Measurements from ENCODE around the gene ZBTB17.
A peak's percentile ranks its signal among the peaks of the same experiment; 100 is the strongest.

The ZBTB17 gene

DNA sequence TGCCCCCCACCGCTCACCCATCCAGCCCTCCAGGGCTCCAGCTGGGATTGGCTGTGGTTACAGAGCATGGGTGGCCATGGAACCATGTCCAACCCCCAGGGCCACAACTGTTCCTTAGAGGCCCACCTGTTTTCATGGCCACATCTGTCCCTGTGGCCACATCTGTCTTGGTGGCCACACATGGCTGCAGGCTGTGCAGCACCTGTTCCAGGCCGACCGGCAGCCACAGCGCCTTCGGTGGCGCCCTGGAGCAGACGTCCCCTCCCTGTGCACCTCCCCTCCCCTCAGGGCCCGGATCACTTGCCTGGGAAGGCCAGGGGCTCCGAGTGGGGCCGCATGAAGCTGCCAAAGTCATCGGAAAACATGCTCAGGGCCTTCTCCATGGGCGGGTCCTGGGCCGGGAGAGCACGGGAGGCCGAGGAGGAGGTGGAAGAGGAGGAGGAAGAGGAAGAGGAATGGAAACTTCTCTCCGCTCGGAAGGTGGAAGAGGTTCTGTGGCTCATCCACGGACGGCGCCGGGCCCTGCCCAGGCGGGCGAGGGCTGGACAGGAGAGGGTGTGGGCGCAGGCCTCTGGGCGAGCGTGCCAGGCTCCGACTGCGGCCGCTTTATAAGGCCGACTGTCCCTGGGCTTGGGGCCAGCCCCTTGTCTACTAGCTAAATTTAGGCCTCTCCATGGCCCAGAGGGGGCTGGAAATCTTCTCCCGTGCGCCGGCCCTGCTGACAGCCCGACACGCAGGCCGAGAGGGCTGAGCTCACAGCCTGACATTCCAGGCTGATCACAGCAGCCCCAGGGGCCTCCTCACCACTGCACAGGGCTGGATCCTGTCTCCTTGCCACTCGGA lies 41.8 kb upstream of the ZBTB17 start, which contains the start of gene HSPB7:
Gene HSPB7, minus strand, starts transcription at position 583 of the 843 bp plus-strand sequence. Its CDS starts 80 bp downstream, at position 503.
- no peak within 1 kb of the TSS for H3K27ac ChIP-seq (ENCODE audit: low read length)
- no peaks in the 10 kb centered on the region for H3K9me3 ChIP-seq (ENCODE audit: control insufficient read depth, insufficient read depth, low read length)
- no peaks in the 10 kb centered on the region for H3K27me3 ChIP-seq (ENCODE audit: control insufficient read depth, insufficient read depth, low read length)
- no peak within 1 kb of the TSS for H3K4me3 ChIP-seq (ENCODE audit: low read length)
- H3K36me3 ChIP-seq (ENCODE audit: control insufficient read depth, insufficient read depth, low read length) = no peaks in the 10 kb centered on the region
- peaks cover 9% of the 10 kb centered on the region for H3K4me1 ChIP-seq (ENCODE audit: control insufficient read depth, insufficient read depth, low read length)
- DNase-seq (ENCODE audit: low read depth, low spot score) = no peak
- no CpG with 5 or more reads among the region's 37 CpGs for WGBS (ENCODE audit: insufficient coverage, insufficient read length)

- no CpG with 5 or more reads among the region's 10 CpGs for WGBS (ENCODE audit: insufficient coverage, insufficient read length)
- Histone ChIP-seq H3K4me1 (ENCODE audit: control insufficient read depth, insufficient read depth, low read length) (peaks cover 13% of the 10 kb centered on the region), H3K4me3 (ENCODE audit: low read length) (no peak overlapping the region), H3K27ac (ENCODE audit: low read length) (no peak overlapping the region), H3K27me3 (ENCODE audit: control insufficient read depth, insufficient read depth, low read length) (no peaks in the 10 kb centered on the region), H3K9me3 (ENCODE audit: control insufficient read depth, insufficient read depth, low read length) (no peaks in the 10 kb centered on the region), H3K36me3 (ENCODE audit: control insufficient read depth, insufficient read depth, low read length) (no peaks in the 10 kb centered on the region)
- no peak for DNase-seq (ENCODE audit: low read depth, low spot score)
Observed at GRCh38 chr1:16017076-16017460, 41.2 kb upstream of the ZBTB17 start.

GRCh38 chr1:16015960-16016901 lies 40.3 kb upstream of the ZBTB17 start:
- Histone ChIP-seq H3K36me3 (ENCODE audit: control insufficient read depth, insufficient read depth, low read length) (no peaks in the 10 kb centered on the region), H3K4me3 (ENCODE audit: low read length) (no peak overlapping the region), H3K4me1 (ENCODE audit: control insufficient read depth, insufficient read depth, low read length) (peaks cover 13% of the 10 kb centered on the region), H3K9me3 (ENCODE audit: control insufficient read depth, insufficient read depth, low read length) (no peaks in the 10 kb centered on the region), H3K27me3 (ENCODE audit: control insufficient read depth, insufficient read depth, low read length) (no peaks in the 10 kb centered on the region), H3K27ac (ENCODE audit: low read length) (no peak overlapping the region)
- no CpG with 5 or more reads among the region's 23 CpGs for WGBS (ENCODE audit: insufficient coverage, insufficient read length)
- no peak for DNase-seq (ENCODE audit: low read depth, low spot score)

GRCh38 chr1:16015491-16015890 lies 39.6 kb upstream of the ZBTB17 start:
- no peak overlapping the region for H3K27ac ChIP-seq (ENCODE audit: low read length)
- H3K4me1 ChIP-seq (ENCODE audit: control insufficient read depth, insufficient read depth, low read length) = peaks cover 13% of the 10 kb centered on the region
- no peaks in the 10 kb centered on the region for H3K36me3 ChIP-seq (ENCODE audit: control insufficient read depth, insufficient read depth, low read length)
- no peaks in the 10 kb centered on the region for H3K27me3 ChIP-seq (ENCODE audit: control insufficient read depth, insufficient read depth, low read length)
- WGBS (ENCODE audit: insufficient coverage, insufficient read length) = no CpG with 5 or more reads among the region's 25 CpGs
- no peaks in the 10 kb centered on the region for H3K9me3 ChIP-seq (ENCODE audit: control insufficient read depth, insufficient read depth, low read length)
- H3K4me3 ChIP-seq (ENCODE audit: low read length) = no peak overlapping the region
- no peak for DNase-seq (ENCODE audit: low read depth, low spot score)

DNA sequence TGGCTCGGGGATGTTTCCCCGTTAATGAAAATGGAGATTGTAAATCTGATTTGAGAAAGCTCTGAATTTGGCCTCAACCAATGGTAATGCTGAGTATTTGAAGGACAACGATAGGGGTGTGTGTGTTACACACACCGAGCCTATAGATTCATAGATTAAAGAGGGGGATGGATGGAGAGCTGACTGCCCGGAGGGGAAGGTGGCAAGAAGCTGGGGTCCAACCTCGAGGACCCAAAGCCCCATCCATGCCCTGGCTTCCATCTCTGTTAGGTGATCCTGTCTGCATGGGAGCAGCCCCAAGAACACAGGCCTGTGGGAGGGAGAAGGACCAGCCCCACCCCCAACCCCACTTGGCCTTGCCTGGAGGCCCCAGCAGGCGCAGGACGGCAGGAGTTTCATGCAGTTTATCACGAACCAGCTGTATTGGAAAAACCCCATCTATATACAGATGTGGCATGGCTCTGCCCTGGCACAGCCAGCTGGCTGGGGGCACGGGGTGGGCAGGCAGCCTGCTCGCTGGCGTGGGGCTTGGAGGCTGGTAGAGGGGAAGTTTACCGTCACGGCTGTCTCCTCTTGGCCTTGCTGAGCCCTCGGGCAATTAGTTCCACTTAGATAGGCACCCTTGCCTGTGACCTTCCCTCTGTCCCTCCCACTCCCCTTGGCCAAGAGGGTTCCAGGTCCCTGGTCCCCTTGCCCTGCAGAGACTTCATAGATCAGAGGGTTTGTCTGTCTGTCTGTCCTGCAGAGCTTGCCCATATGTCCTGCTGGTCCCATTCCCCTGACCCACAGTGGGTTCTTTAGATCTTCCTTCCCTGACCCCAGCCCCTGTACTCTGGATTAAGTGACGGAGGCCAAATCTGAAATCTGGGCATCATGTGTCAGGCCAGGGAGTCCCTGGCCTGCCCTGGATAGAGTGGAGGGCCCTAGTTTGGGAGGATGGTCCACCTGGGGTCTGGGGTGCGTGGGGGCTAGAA lies 38.9 kb upstream of the ZBTB17 start:
- Histone ChIP-seq H3K9me3 (ENCODE audit: control insufficient read depth, insufficient read depth, low read length) (no peaks in the 10 kb centered on the region), H3K27me3 (ENCODE audit: control insufficient read depth, insufficient read depth, low read length) (no peaks in the 10 kb centered on the region), H3K36me3 (ENCODE audit: control insufficient read depth, insufficient read depth, low read length) (no peaks in the 10 kb centered on the region), H3K4me3 (ENCODE audit: low read length) (no peak overlapping the region), H3K27ac (ENCODE audit: low read length) (no peak overlapping the region), H3K4me1 (ENCODE audit: control insufficient read depth, insufficient read depth, low read length) (peaks cover 13% of the 10 kb centered on the region)
- no peak for DNase-seq (ENCODE audit: low read depth, low spot score)
- WGBS (ENCODE audit: insufficient coverage, insufficient read length) = no CpG with 5 or more reads among the region's 17 CpGs

- WGBS (ENCODE audit: insufficient coverage, insufficient read length) = no CpG with 5 or more reads among the region's 4 CpGs
- Histone ChIP-seq H3K4me3 (ENCODE audit: low read length) (no peak overlapping the region), H3K27ac (ENCODE audit: low read length) (no peak overlapping the region), H3K27me3 (ENCODE audit: control insufficient read depth, insufficient read depth, low read length) (no peaks in the 10 kb centered on the region), H3K36me3 (ENCODE audit: control insufficient read depth, insufficient read depth, low read length) (no peaks in the 10 kb centered on the region), H3K4me1 (ENCODE audit: control insufficient read depth, insufficient read depth, low read length) (peaks cover 13% of the 10 kb centered on the region), H3K9me3 (ENCODE audit: control insufficient read depth, insufficient read depth, low read length) (no peaks in the 10 kb centered on the region)
- DNase-seq (ENCODE audit: low read depth, low spot score) = no peak
Observed at GRCh38 chr1:16013908-16014258, 38.0 kb upstream of the ZBTB17 start.

- no CpG with 5 or more reads among the region's 28 CpGs for WGBS (ENCODE audit: insufficient coverage, insufficient read length)
- Histone ChIP-seq H3K36me3 (ENCODE audit: control insufficient read depth, insufficient read depth, low read length) (no peaks in the 10 kb centered on the region), H3K4me1 (ENCODE audit: control insufficient read depth, insufficient read depth, low read length) (peaks cover 13% of the 10 kb centered on the region), H3K4me3 (ENCODE audit: low read length) (peak overlapping the region; percentile 26; the same call in 1 of the 2 replicates), H3K9me3 (ENCODE audit: control insufficient read depth, insufficient read depth, low read length) (no peaks in the 10 kb centered on the region), H3K27me3 (ENCODE audit: control insufficient read depth, insufficient read depth, low read length) (no peaks in the 10 kb centered on the region), H3K27ac (ENCODE audit: low read length) (no peak overlapping the region)
- no peak for DNase-seq (ENCODE audit: low read depth, low spot score)
Observed at GRCh38 chr1:16013220-16013907, 37.5 kb upstream of the ZBTB17 start.

- no peak overlapping the region for H3K27ac ChIP-seq (ENCODE audit: low read length)
- no peaks in the 10 kb centered on the region for H3K36me3 ChIP-seq (ENCODE audit: control insufficient read depth, insufficient read depth, low read length)
- no peak for DNase-seq (ENCODE audit: low read depth, low spot score)
- no CpG with 5 or more reads among the region's 36 CpGs for WGBS (ENCODE audit: insufficient coverage, insufficient read length)
- no peaks in the 10 kb centered on the region for H3K27me3 ChIP-seq (ENCODE audit: control insufficient read depth, insufficient read depth, low read length)
- H3K4me1 ChIP-seq (ENCODE audit: control insufficient read depth, insufficient read depth, low read length) = peaks cover 13% of the 10 kb centered on the region
- peak overlapping the region; percentile 26; the same call in 1 of the 2 replicates for H3K4me3 ChIP-seq (ENCODE audit: low read length)
- H3K9me3 ChIP-seq (ENCODE audit: control insufficient read depth, insufficient read depth, low read length) = no peaks in the 10 kb centered on the region
Observed at GRCh38 chr1:16012590-16013219, 36.8 kb upstream of the ZBTB17 start.

DNA sequence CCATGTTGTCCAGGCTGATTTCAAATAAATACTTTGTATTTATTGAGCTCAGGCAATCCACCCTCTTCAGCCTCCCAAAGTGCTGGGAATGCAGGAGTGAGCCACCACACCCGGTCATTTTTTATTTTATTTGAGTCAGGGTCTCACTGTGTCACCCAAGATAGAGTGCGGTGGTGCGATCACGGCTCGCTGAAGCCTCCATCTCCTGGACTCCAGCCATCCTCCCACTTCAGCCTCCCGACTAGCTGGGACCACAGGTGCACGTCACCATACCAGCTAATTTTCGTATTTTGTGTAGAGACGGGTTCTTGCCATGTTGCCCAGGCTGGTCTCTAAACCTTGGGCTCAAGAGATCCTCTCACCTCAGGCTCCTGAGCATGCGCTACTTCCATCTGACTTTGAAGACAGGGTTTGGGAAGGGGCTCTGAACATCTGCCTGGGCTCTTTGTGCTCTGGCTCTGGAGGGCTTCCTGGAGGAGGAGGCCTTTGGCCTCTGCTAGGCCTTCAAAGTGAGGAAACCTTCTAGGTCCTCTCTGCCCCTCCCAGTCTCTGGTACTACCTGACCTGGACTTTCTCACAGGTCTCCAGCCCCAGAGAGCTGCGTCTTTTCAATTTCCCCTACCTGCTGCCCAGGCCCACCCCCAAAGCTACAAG lies 36.2 kb upstream of the ZBTB17 start:
- Histone ChIP-seq H3K27ac (ENCODE audit: low read length) (no peak overlapping the region), H3K27me3 (ENCODE audit: control insufficient read depth, insufficient read depth, low read length) (no peaks in the 10 kb centered on the region), H3K4me3 (ENCODE audit: low read length) (peak overlapping the region; percentile 23; the same call in 1 of the 2 replicates), H3K9me3 (ENCODE audit: control insufficient read depth, insufficient read depth, low read length) (no peaks in the 10 kb centered on the region), H3K36me3 (ENCODE audit: control insufficient read depth, insufficient read depth, low read length) (no peaks in the 10 kb centered on the region), H3K4me1 (ENCODE audit: control insufficient read depth, insufficient read depth, low read length) (peaks cover 9% of the 10 kb centered on the region)
- no peak for DNase-seq (ENCODE audit: low read depth, low spot score)
- no CpG with 5 or more reads among the region's 11 CpGs for WGBS (ENCODE audit: insufficient coverage, insufficient read length)
